Caki2 (cell line): ENCODE measurements around the gene PABPN1. TPM values are rescaled to one million over a fixed set of nuclear protein-coding genes. Genes with fewer than 3 reads are reported as not detected.

Source experiments
- DNase-seq: peaks from one replicate; pipeline ENCODE4 v3.0.0-alpha.2; 2015; ENCODE audit warnings: low read depth
- in situ Hi-C: cut with HindIII; loops from 2 replicates; pipeline ENCODE4 v1.10.0; 2016; ENCODE audit warnings: low sequenced_read_pairs, low pct_unique_long_range_greater_than_20kb, mixed read lengths
- total RNA-seq: library from RNA; depleted of rRNA; stranded (reverse); fragments of >200 nt; shearing (Covaris generic); gene quantifications from 2 replicates; pipeline ENCODE4 v1.2.3, GENCODE V29; 2014; ENCODE audit warnings: low replicate concordance; rRNA removed

PABPN1 gene
- total RNA-seq, 1 experiment from 2014 or later, result 73.8 TPM

- no peak for DNase-seq
- in situ Hi-C loops, result no loop called here
Measured at GRCh38 chr14:23365036-23365731, 43.9 kb downstream of the PABPN1 start, which contains the start of gene EFS. Gene EFS (minus strand): TSS chr14:23365172. CDS start chr14:23365025, 147 bp downstream.

- in situ Hi-C loops, result no loop called here
- DNase-seq, result no peak
Measured at GRCh38 chr14:23365732-23366425, 44.6 kb downstream of the PABPN1 start.

GRCh38 chr14:23366426-23366921 lies 45.2 kb downstream of the PABPN1 start:
- in situ Hi-C loops, result no loop called here
- no peak for DNase-seq

- DNase-seq, result no peak
- in situ Hi-C loops, result no loop called here
Measured at GRCh38 chr14:23370221-23370620, 49.0 kb downstream of the PABPN1 start.

GRCh38 chr14:23371865-23372264 lies 50.6 kb downstream of the PABPN1 start:
- in situ Hi-C loops, result no loop called here
- DNase-seq, result no peak

- DNase-seq, result no peak
- in situ Hi-C loops, result no loop called here
Measured at GRCh38 chr14:23372509-23372908, 51.3 kb downstream of the PABPN1 start, which contains the start of gene IL25. Gene IL25 (plus strand): TSS chr14:23372809.

GRCh38 chr14:23373041-23373440 lies 51.8 kb downstream of the PABPN1 start:
- DNase-seq, result no peak
- in situ Hi-C loops, result no loop called here

Other genes with a start within 250 kb of the PABPN1 start
- gene ACIN1, start 226.3 kb upstream of the PABPN1 start, total RNA-seq, result 31.6 and 49.1 TPM in 2 replicates
- gene C14orf119, start 226.0 kb upstream of the PABPN1 start, total RNA-seq, result 35.2 and 57.1 TPM in 2 replicates
- not detected in 2 replicates for gene CIROP, start 216.5 kb upstream of the PABPN1 start, total RNA-seq
- gene CEBPE, start 202.2 kb upstream of the PABPN1 start, total RNA-seq, result not detected in 2 replicates
- gene SLC7A8, start 137.8 kb upstream of the PABPN1 start, total RNA-seq, result not detected in 2 replicates
- not detected in 2 replicates for gene RNF212B, start 83.5 kb upstream of the PABPN1 start, total RNA-seq
- gene HOMEZ, start 35.3 kb upstream of the PABPN1 start, total RNA-seq, result 4.6 and 9.0 TPM in 2 replicates
- gene PPP1R3E, start 18.6 kb upstream of the PABPN1 start, total RNA-seq, result 0.14 and 1.1 TPM in 2 replicates
- gene BCL2L2, start 14.6 kb upstream of the PABPN1 start, total RNA-seq, result 4.0 and 8.6 TPM in 2 replicates
- 8.4 and 10.6 TPM in 2 replicates for gene SLC22A17, start 31.4 kb downstream of the PABPN1 start, total RNA-seq
- gene EFS, start 43.7 kb downstream of the PABPN1 start, total RNA-seq, result not detected in 2 replicates
- gene IL25, start 51.4 kb downstream of the PABPN1 start, total RNA-seq, result not detected in 2 replicates
- gene CMTM5, start 55.6 kb downstream of the PABPN1 start, total RNA-seq, result not detected in 2 replicates
- not detected in 2 replicates for gene MYH6, start 86.8 kb downstream of the PABPN1 start, total RNA-seq
- gene MYH7, start 114.2 kb downstream of the PABPN1 start, total RNA-seq, result not detected in 2 replicates
- 33.9 and 69.9 TPM in 2 replicates for gene NGDN, start 148.2 kb downstream of the PABPN1 start, total RNA-seq
- not detected in 2 replicates for gene ZFHX2, start 230.3 kb downstream of the PABPN1 start, total RNA-seq
- 14.7 and 35.4 TPM in 2 replicates for gene THTPA, start 234.8 kb downstream of the PABPN1 start, total RNA-seq
- gene AP1G2, start 246.3 kb downstream of the PABPN1 start, total RNA-seq, result 16.1 and 38.9 TPM in 2 replicates